ENCODE data around the gene SMURF1.
A peak's percentile ranks its signal among the peaks of the same experiment; 100 is the strongest.
"Not testable (repeated sequence)": the region's sequence is repeated elsewhere in the genome, so short reads cannot be mapped to it uniquely, and the experiment has no call there.

Gene SMURF1

DNA sequence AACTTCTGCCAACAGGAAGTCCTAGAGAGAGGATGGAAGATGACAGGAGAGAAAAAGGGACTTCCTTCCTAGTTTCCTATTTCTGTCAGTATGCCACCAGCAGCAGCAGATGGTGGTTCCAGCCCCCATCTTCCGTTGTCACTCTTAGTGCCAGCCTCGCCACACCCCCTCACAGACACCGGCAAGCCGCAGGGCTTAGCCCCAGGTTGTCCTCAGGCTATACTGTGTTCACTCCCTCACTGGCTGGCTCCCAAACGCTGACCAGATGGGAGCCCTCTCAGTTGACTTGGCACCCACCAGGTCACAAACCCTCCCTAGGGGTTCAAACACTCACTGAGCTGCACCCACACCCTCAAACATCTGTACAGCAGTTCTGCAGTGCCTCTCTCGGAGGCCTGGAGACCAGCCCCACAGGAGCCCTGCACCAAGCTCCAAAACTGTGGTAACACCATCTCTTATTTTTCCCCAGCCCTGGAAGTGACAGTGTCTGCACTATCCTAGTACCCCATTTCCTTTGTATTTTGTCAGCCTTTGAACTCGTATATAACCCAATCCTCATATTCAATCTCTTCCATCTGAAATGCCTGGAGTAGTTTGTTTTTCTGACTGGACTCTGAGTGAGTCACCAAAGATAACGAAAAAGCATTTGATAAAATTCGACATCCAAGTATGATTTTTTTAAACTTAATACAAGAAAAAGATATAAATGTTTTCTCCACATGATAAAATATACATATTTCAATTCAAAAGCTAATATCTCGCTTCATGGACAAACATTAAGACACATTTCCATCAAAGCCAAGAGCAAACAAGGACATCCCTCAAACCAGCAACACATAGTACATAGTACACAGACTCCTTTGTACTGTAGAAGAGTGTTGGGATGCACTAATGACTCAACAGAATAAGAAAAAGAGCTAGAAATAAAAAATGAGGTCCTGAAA lies 34.5 kb downstream of the SMURF1 start:
- H3K4me3 ChIP-seq (ENCODE audit: low read depth in 1 of 2, low read length in 2 of 2), result no peak overlapping the region
- H3K36me3 ChIP-seq (ENCODE audit: control insufficient read depth in 1 of 2, insufficient read depth in 2 of 2, low read length in 2 of 2), result no peaks in the 10 kb centered on the region
- H3K4me1 ChIP-seq (ENCODE audit: control insufficient read depth in 1 of 2, insufficient read depth in 2 of 2, low read length in 2 of 2), result peaks cover 14 to 34% of the 10 kb centered on the region in 2 donors
- H3K9me3 ChIP-seq (ENCODE audit: control insufficient read depth in 1 of 2, low read length in 2 of 2), result no peaks in the 10 kb centered on the region
- H3K27me3 ChIP-seq (ENCODE audit: control insufficient read depth in 1 of 2, insufficient read depth in 2 of 2, low read length in 2 of 2), result no peaks in the 10 kb centered on the region
- H3K9ac ChIP-seq (ENCODE audit: low read depth in 1 of 2, low read length in 2 of 2), result no peak overlapping the region
- no peak overlapping the region for H3K27ac ChIP-seq (ENCODE audit: low read depth, low read length)

DNA sequence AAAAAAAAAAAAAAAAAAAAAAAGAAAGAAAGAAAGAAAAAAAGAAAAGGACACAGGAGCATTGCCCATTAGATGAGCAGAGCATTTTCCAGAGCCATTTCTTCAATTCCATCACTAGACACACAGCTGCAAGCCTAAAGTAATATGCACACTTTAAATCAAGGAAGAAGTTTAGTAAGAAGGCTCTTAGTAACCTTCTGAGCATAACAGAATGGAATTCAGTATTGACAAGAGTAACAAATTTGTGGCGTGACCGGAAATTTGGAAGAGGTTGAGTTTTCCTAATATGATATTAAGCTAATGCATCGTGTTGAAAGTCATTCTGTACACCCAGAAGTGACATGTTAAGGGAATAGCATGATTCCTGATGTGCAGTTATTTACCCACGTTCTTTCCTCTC lies 35.3 kb downstream of the SMURF1 start:
- H3K4me3 ChIP-seq (ENCODE audit: low read depth in 1 of 2, low read length in 2 of 2), result no peak overlapping the region
- H3K9me3 ChIP-seq (ENCODE audit: control insufficient read depth in 1 of 2, low read length in 2 of 2), result no peaks in the 10 kb centered on the region
- H3K36me3 ChIP-seq (ENCODE audit: control insufficient read depth in 1 of 2, insufficient read depth in 2 of 2, low read length in 2 of 2), result no peaks in the 10 kb centered on the region
- peaks cover 14 to 34% of the 10 kb centered on the region in 2 donors for H3K4me1 ChIP-seq (ENCODE audit: control insufficient read depth in 1 of 2, insufficient read depth in 2 of 2, low read length in 2 of 2)
- H3K27me3 ChIP-seq (ENCODE audit: control insufficient read depth in 1 of 2, insufficient read depth in 2 of 2, low read length in 2 of 2), result no peaks in the 10 kb centered on the region
- no peak overlapping the region for H3K27ac ChIP-seq (ENCODE audit: low read depth, low read length)
- no peak overlapping the region for H3K9ac ChIP-seq (ENCODE audit: low read depth in 1 of 2, low read length in 2 of 2)

DNA sequence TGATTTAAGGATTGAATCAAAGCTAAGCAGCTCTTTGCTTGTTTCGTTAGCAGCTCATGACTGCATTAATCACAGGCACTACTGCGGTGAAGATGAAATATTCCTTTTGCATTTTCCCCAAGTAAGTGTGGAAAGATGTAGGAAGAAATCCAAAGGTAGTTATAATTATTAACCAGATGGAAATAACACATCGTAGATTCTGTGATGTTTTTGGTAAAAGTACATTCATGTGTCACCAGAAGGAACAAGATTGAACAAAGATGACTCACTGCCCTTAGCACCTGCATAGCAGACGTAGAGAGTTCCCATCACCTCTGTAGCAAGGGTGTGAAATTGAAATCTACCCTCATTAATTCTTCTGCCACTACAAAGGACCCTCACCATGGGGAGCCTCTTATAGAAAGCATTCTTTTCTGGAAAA lies 37.1 kb downstream of the SMURF1 start:
- Histone ChIP-seq H3K36me3 (ENCODE audit: control insufficient read depth in 1 of 2, insufficient read depth in 2 of 2, low read length in 2 of 2) (no peaks in the 10 kb centered on the region), H3K27ac (ENCODE audit: low read depth, low read length) (peak overlapping the region; percentile 33), H3K9me3 (ENCODE audit: control insufficient read depth in 1 of 2, low read length in 2 of 2) (no peaks in the 10 kb centered on the region), H3K27me3 (ENCODE audit: control insufficient read depth in 1 of 2, insufficient read depth in 2 of 2, low read length in 2 of 2) (no peaks in the 10 kb centered on the region), H3K9ac (ENCODE audit: low read depth in 1 of 2, low read length in 2 of 2) (no peak overlapping the region), H3K4me1 (ENCODE audit: control insufficient read depth in 1 of 2, insufficient read depth in 2 of 2, low read length in 2 of 2) (peaks cover 8 to 26% of the 10 kb centered on the region in 2 donors), H3K4me3 (ENCODE audit: low read depth in 1 of 2, low read length in 2 of 2) (no peak overlapping the region)

DNA sequence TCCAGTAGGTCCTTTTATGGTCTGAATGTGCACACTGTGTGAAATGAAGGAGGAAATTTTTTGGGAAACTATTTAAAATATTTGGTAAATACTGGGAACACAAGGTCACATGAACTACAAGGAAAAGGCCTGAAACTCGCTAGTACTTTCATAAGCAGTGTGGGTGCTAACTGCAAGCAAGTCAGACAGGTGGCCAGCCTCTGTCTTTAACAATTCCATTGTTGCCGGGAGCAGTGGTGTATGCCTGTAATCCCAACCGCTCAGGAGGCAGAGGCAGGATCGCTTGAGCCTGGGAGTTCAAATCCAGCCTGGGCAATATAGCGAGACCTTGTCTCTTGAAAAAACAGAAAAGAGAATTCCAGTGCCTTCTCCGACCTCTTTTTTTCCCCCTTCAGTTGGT lies 37.5 kb downstream of the SMURF1 start:
- H3K9ac ChIP-seq (ENCODE audit: low read depth in 1 of 2, low read length in 2 of 2), result no peak overlapping the region
- H3K9me3 ChIP-seq (ENCODE audit: control insufficient read depth in 1 of 2, low read length in 2 of 2), result no peaks in the 10 kb centered on the region
- peak overlapping the region; percentile 33 for H3K27ac ChIP-seq (ENCODE audit: low read depth, low read length)
- H3K36me3 ChIP-seq (ENCODE audit: control insufficient read depth in 1 of 2, insufficient read depth in 2 of 2, low read length in 2 of 2), result no peaks in the 10 kb centered on the region
- H3K4me3 ChIP-seq (ENCODE audit: low read depth in 1 of 2, low read length in 2 of 2), result no peak overlapping the region
- H3K27me3 ChIP-seq (ENCODE audit: control insufficient read depth in 1 of 2, insufficient read depth in 2 of 2, low read length in 2 of 2), result no peaks in the 10 kb centered on the region
- H3K4me1 ChIP-seq (ENCODE audit: control insufficient read depth in 1 of 2, insufficient read depth in 2 of 2, low read length in 2 of 2), result peaks cover 4 to 21% of the 10 kb centered on the region in 2 donors

DNA sequence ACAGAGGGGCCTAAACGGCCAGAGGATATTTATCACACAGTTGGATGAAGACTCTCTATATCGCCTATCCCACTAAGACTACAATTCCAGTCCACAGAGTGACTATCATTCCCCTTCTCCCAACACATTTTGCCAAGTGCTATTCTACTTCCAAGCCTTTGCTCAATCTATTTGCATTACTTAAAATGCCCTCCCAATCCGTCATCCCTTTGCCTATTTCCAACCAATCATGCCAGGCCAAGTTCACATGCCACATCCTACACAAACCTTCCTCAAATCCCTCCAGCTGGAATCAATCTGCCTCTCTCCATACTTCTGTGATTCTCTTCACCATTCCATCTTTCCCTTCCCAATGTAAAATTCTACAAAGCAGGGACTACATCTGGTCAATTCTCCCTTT lies 38.2 kb downstream of the SMURF1 start:
- no peaks in the 10 kb centered on the region for H3K27me3 ChIP-seq (ENCODE audit: control insufficient read depth in 1 of 2, insufficient read depth in 2 of 2, low read length in 2 of 2)
- no peak overlapping the region for H3K27ac ChIP-seq (ENCODE audit: low read depth, low read length)
- H3K4me3 ChIP-seq (ENCODE audit: low read depth in 1 of 2, low read length in 2 of 2), result no peak overlapping the region
- peaks cover 4 to 18% of the 10 kb centered on the region in 2 donors for H3K4me1 ChIP-seq (ENCODE audit: control insufficient read depth in 1 of 2, insufficient read depth in 2 of 2, low read length in 2 of 2)
- H3K9me3 ChIP-seq (ENCODE audit: control insufficient read depth in 1 of 2, low read length in 2 of 2), result no peaks in the 10 kb centered on the region
- no peak overlapping the region for H3K9ac ChIP-seq (ENCODE audit: low read depth in 1 of 2, low read length in 2 of 2)
- no peaks in the 10 kb centered on the region for H3K36me3 ChIP-seq (ENCODE audit: control insufficient read depth in 1 of 2, insufficient read depth in 2 of 2, low read length in 2 of 2)

DNA sequence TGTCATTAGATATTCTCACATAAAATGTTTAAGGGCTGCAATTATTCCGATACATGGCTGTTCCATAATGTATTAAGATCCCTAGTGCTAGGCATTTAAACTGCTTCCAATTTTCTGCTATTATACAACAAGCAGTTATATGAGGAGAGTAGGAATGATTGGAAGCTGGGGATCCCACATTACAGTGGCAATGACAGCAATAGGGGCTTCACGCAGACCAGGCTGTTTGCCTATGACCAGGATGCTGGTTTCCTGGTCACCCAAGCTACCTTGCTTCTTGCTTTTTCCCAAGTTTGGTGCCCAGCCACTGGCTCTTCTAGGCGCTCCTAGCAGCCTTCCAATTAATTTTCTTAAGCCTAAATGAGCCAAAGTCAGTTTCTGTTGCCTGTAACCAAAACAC lies 39.3 kb downstream of the SMURF1 start:
- H3K9me3 ChIP-seq (ENCODE audit: control insufficient read depth in 1 of 2, low read length in 2 of 2), result no peaks in the 10 kb centered on the region
- no peak overlapping the region for H3K4me3 ChIP-seq (ENCODE audit: low read depth in 1 of 2, low read length in 2 of 2)
- H3K27me3 ChIP-seq (ENCODE audit: control insufficient read depth in 1 of 2, insufficient read depth in 2 of 2, low read length in 2 of 2), result no peaks in the 10 kb centered on the region
- no peak overlapping the region for H3K9ac ChIP-seq (ENCODE audit: low read depth in 1 of 2, low read length in 2 of 2)
- no peak overlapping the region for H3K27ac ChIP-seq (ENCODE audit: low read depth, low read length)
- H3K4me1 ChIP-seq (ENCODE audit: control insufficient read depth in 1 of 2, insufficient read depth in 2 of 2, low read length in 2 of 2), result peaks cover under 1 to 13% of the 10 kb centered on the region in 2 donors
- H3K36me3 ChIP-seq (ENCODE audit: control insufficient read depth in 1 of 2, insufficient read depth in 2 of 2, low read length in 2 of 2), result no peaks in the 10 kb centered on the region

DNA sequence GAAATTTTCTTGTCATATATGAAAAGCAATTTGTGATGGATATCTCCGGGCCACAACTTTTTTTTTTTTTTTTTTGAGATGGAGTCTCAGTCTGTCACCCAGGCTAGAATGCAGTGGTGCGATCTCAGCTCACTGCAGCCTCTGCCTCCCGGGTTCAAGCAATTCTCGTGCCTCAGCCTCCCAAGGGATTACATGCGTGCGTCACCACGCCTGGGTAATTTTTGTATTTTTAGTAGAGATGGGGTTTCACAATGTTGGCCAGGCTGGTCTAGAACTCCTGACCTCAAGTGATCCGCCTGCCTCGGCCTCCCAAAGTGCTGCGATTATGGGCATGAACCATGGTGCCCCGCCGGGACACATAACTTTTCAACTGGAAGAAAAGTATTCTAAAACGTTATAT lies 40.1 kb downstream of the SMURF1 start:
- H3K27me3 ChIP-seq (ENCODE audit: control insufficient read depth in 1 of 2, insufficient read depth in 2 of 2, low read length in 2 of 2); H3K9ac ChIP-seq (ENCODE audit: low read depth in 1 of 2, low read length in 2 of 2); H3K4me3 ChIP-seq (ENCODE audit: low read depth in 1 of 2, low read length in 2 of 2); H3K27ac ChIP-seq (ENCODE audit: low read depth, low read length); H3K9me3 ChIP-seq (ENCODE audit: control insufficient read depth in 1 of 2, low read length in 2 of 2); H3K36me3 ChIP-seq (ENCODE audit: control insufficient read depth in 1 of 2, insufficient read depth in 2 of 2, low read length in 2 of 2): not testable (repeated sequence)
- H3K4me1 ChIP-seq (ENCODE audit: control insufficient read depth in 1 of 2, insufficient read depth in 2 of 2, low read length in 2 of 2), result peaks cover 8 to 14% of the 10 kb centered on the region in 2 donors

DNA sequence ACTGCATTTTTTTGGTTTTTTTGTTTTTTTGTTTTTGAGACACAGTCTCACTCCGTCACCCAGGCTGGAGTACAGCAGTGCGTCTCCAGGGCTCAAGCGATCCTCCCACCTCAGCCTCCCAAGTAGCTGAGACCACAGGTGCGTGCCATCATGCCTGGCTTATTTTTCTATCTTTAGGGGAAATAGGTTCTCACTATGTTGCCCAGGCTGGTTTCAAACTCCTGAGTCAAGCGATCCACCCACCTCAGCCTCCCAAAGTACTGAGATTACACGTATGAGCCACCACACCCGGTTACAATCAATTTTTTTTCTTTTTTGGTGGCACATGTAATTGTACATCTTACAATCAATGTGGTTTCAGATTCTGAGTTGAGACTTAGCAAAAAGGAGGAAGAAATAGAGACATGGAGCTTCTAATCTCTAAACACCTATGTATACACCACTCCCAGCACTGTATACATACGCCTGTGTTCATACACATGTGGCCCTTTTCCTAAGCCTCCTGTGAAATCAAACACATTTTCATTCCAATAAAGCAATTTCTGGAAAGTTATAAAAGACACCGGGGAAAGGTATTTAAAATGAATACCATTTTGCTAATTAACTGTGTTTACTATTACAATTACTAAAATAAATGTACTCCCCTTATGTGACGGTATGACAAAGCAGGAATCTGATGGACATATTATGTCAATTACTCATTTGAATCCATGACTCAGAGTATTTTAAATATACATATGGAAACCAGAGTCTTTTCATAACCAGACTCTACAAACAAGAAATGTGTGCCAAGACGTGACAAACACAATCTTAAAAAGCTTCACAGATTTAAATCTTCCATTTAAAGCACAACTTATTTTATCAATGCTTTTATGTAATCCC lies 40.9 kb downstream of the SMURF1 start:
- Histone ChIP-seq H3K9ac (ENCODE audit: low read depth in 1 of 2, low read length in 2 of 2) (no peak overlapping the region), H3K27ac (ENCODE audit: low read depth, low read length) (no peak overlapping the region), H3K36me3 (ENCODE audit: control insufficient read depth in 1 of 2, insufficient read depth in 2 of 2, low read length in 2 of 2) (no peaks in the 10 kb centered on the region), H3K4me1 (ENCODE audit: control insufficient read depth in 1 of 2, insufficient read depth in 2 of 2, low read length in 2 of 2) (peaks cover 13 to 19% of the 10 kb centered on the region in 2 donors), H3K4me3 (ENCODE audit: low read depth in 1 of 2, low read length in 2 of 2) (no peak overlapping the region), H3K27me3 (ENCODE audit: control insufficient read depth in 1 of 2, insufficient read depth in 2 of 2, low read length in 2 of 2) (no peaks in the 10 kb centered on the region), H3K9me3 (ENCODE audit: control insufficient read depth in 1 of 2, low read length in 2 of 2) (no peaks in the 10 kb centered on the region)

DNA sequence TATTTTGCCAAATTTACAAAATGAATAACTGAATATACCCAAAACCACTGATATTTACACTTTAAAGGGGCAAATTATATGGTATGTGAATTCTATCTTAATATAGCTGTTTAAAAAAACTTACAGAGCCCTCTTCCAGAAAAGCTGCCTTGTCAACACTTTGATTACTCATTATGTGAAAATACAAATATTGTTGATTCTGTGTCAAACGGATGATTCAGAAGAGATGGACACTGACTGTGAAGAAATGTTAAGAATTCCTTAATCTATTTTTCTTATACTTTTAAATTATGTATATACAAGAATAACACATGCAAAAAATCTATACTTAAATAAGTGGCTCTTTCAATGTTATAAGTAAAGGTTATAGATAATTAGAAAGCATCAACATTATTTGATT lies 41.5 kb downstream of the SMURF1 start:
- Histone ChIP-seq H3K9ac (ENCODE audit: low read depth in 1 of 2, low read length in 2 of 2) (no peak overlapping the region), H3K36me3 (ENCODE audit: control insufficient read depth in 1 of 2, insufficient read depth in 2 of 2, low read length in 2 of 2) (no peaks in the 10 kb centered on the region), H3K9me3 (ENCODE audit: control insufficient read depth in 1 of 2, low read length in 2 of 2) (no peaks in the 10 kb centered on the region), H3K4me1 (ENCODE audit: control insufficient read depth in 1 of 2, insufficient read depth in 2 of 2, low read length in 2 of 2) (peaks cover 13 to 19% of the 10 kb centered on the region in 2 donors), H3K27me3 (ENCODE audit: control insufficient read depth in 1 of 2, insufficient read depth in 2 of 2, low read length in 2 of 2) (no peaks in the 10 kb centered on the region), H3K27ac (ENCODE audit: low read depth, low read length) (no peak overlapping the region), H3K4me3 (ENCODE audit: low read depth in 1 of 2, low read length in 2 of 2) (no peak overlapping the region)

DNA sequence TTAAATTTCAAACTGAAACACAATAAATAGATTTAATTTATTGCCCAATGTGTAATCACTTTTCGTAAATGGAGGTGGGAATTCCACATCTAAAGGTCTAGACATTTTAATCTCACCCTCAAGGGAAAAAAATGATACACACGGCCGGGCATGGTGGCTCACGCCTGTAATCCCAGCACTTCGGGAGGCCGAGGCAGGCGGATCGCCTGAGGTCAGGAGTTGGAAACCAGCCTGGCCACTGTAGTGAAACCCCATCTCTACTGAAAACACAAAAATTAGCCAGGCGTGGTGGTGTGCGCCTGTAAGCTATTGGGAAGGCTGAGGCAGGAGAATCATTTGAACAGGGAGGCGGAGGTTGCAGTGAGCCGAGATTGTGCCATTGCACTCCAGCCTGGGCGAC lies 42.4 kb downstream of the SMURF1 start:
- peaks cover 13 to 14% of the 10 kb centered on the region in 2 donors for H3K4me1 ChIP-seq (ENCODE audit: control insufficient read depth in 1 of 2, insufficient read depth in 2 of 2, low read length in 2 of 2)
- not testable (repeated sequence) for H3K36me3 ChIP-seq (ENCODE audit: control insufficient read depth in 1 of 2, insufficient read depth in 2 of 2, low read length in 2 of 2); H3K4me3 ChIP-seq (ENCODE audit: low read depth in 1 of 2, low read length in 2 of 2)

More for the DNA sequence above, 42.4 kb downstream of the SMURF1 start:
- not testable (repeated sequence) for H3K27me3 ChIP-seq (ENCODE audit: control insufficient read depth in 1 of 2, insufficient read depth in 2 of 2, low read length in 2 of 2); H3K9me3 ChIP-seq (ENCODE audit: control insufficient read depth in 1 of 2, low read length in 2 of 2); H3K9ac ChIP-seq (ENCODE audit: low read depth in 1 of 2, low read length in 2 of 2); H3K27ac ChIP-seq (ENCODE audit: low read depth, low read length)
